RWPE1 (cell line): ENCODE data around the gene SYNJ2.

Experiments
- CTCF ChIA-PET: fragments of 350-600 bp; sonication (Branson Sonifier 250); formaldehyde crosslinking; extraction: SDS; loops from one replicate; lab custom pipeline; 2021; lab: Yijun Ruan, JAX
- POLR2A ChIA-PET: fragments of 400-600 bp; formaldehyde crosslinking; extraction: SDS; loops from one replicate; lab custom pipeline; 2020; ENCODE audit warnings: antibody characterized with exemption; ENCODE audit not compliant: low non-redundant PET; lab: Yijun Ruan, JAX
- DNase-seq: peaks from one replicate; pipeline ENCODE4 v3.0.0; 2012; ENCODE audit warnings: low spot score
- H3K27ac ChIP-seq: fragments of 450-650 bp; 2 replicates; pipeline ENCODE4 v1.5.1; 2017
- TF ChIP-seq, protein P1 (sequence below): fragments of 450-650 bp; conservative IDR thresholded peaks from 2 replicates; pipeline ENCODE4 v1.5.1; 2017; ENCODE audit warnings: low read depth, mild to moderate bottlenecking

The SYNJ2 gene

DNA sequence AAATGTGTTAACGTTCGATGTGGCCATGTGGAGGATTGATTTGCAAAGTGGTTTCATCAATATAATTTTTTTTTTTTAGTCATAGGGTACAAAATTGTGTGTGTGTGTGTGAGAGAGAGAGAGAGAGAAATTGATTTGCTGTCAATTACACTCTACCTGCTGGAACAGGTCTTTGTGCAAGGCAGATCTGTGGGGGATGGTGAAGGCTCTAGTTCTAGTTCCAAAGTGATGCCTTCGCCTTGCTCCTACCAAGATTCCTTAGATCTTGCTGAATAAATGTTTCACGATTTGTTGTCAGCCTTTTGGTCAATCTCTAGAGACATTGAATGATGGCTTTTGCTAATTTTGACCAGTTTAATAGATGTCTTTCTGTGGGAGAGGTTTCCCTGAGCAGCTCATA, 121.6 kb downstream of the SYNJ2 start:
- CTCF ChIA-PET: interaction anchor here (1.0 kb wide), 1 partner anchor 31 kb away, joined by 3 read pairs; no protein-coding TSS in a partner anchor
- TF ChIP-seq, protein P1, sequence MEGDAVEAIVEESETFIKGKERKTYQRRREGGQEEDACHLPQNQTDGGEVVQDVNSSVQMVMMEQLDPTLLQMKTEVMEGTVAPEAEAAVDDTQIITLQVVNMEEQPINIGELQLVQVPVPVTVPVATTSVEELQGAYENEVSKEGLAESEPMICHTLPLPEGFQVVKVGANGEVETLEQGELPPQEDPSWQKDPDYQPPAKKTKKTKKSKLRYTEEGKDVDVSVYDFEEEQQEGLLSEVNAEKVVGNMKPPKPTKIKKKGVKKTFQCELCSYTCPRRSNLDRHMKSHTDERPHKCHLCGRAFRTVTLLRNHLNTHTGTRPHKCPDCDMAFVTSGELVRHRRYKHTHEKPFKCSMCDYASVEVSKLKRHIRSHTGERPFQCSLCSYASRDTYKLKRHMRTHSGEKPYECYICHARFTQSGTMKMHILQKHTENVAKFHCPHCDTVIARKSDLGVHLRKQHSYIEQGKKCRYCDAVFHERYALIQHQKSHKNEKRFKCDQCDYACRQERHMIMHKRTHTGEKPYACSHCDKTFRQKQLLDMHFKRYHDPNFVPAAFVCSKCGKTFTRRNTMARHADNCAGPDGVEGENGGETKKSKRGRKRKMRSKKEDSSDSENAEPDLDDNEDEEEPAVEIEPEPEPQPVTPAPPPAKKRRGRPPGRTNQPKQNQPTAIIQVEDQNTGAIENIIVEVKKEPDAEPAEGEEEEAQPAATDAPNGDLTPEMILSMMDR: no peak
- no peak for DNase-seq
- no peak overlapping the region for H3K27ac ChIP-seq
- POLR2A ChIA-PET: no interaction called here

GRCh38 chr6:158104696-158105095, 123.0 kb downstream of the SYNJ2 start:
- TF ChIP-seq, protein P1: no peak
- CTCF ChIA-PET: no interaction called here
- H3K27ac ChIP-seq: no peak overlapping the region
- no peak for DNase-seq
- POLR2A ChIA-PET: no interaction called here

DNA sequence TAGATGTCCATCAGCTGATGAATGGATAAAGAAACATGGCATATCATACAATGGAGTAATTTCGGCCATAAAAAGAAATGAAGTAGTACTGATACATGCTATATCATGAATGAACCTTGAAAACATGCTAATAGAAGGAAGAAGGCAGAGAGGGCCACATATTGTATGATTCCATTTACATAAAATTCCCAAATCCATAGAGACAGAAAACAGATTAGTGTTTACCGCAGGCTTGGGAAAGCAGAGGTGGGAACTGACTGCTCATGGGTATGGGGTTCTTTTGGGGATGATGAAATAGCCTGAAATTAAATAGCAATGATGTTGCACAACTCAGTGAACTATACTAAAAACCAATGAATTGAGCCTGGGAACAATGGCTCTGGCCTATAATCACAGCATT, 128.1 kb downstream of the SYNJ2 start:
- DNase-seq: no peak
- POLR2A ChIA-PET: no interaction called here
- CTCF ChIA-PET: no interaction called here
- TF ChIP-seq, protein P1: no peak
- H3K27ac ChIP-seq: no peak overlapping the region

GRCh38 chr6:158110986-158111385, 129.3 kb downstream of the SYNJ2 start:
- ChIA-PET CTCF (interaction anchor here (0.6 kb wide), 1 partner anchor 32 kb away, joined by 5 read pairs; no protein-coding TSS in a partner anchor), POLR2A (no interaction called here)
- no peak for DNase-seq
- H3K27ac ChIP-seq: no peak overlapping the region
- TF ChIP-seq, protein P1: no peak

DNA sequence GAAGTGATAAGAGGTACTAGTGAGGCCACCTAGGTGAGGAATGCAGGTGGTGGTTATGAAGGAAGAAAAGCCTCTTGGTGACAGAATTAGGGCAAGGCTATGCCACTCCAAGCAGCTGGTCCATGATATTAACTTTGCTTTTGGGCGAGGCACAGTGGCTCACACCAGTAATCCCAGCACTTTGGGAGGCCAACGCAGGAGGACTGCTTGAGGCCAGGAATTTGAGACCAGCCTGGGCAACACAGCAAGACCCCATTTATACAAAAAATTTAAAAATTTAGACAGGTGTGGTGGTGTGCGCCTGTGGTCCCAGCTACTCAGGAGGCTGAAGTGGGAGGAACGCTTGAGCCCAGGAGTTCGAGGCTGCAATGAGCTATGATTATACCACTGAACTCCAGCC, 130.3 kb downstream of the SYNJ2 start:
- ChIA-PET POLR2A (no interaction called here), CTCF (interaction anchor here (0.6 kb wide), 1 partner anchor 14 kb away, joined by 4 read pairs; no protein-coding TSS in a partner anchor)
- DNase-seq: no peak
- H3K27ac ChIP-seq: no peak overlapping the region
- TF ChIP-seq, protein P1: no peak

DNA sequence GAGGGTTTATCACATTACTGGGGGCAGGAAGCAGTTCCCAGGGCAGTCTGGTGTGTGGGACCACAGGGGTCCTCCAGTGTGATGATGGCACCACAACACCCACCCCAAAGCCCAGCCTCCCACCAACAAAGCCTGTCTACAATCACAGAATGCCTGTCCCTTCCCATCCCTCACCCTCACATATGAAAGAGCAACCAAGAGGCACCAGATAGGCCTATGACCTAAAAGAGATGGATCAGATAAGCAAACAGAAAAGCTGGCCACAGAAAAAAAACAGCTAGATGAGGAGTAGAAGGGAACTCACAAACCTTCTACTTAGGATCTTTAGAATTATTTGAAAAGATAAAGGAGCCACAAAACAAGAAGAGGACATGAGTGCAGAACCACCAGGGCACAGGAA, 132.1 kb downstream of the SYNJ2 start:
- POLR2A ChIA-PET: no interaction called here
- no peak overlapping the region for H3K27ac ChIP-seq
- CTCF ChIA-PET: no interaction called here
- DNase-seq: no peak
- TF ChIP-seq, protein P1: no peak
